M059J (cell line): ENCODE results near the gene AP2A2. TPM values are rescaled to one million over a fixed set of nuclear protein-coding genes. Genes with fewer than 3 reads are reported as not detected.
A peak's percentile ranks its signal among the peaks of the same experiment; 100 is the strongest.

Source experiments
- DNase-seq: peaks from one replicate; pipeline ENCODE4 v3.0.0-alpha.2; 2012; ENCODE audit warnings: low read depth
- total RNA-seq: library from RNA; depleted of rRNA; stranded (reverse); fragments of >200 nt; shearing (Covaris generic); gene quantifications from 2 replicates; pipeline ENCODE4 v1.2.3, GENCODE V29; 2014; rRNA removed

AP2A2 gene
- total RNA-seq, 1 experiment from 2014 or later: 49.3 TPM

- no peak for DNase-seq
Measured at GRCh38 chr11:1055990-1056771, 130.5 kb downstream of the AP2A2 start.

- no peak for DNase-seq
Measured at GRCh38 chr11:1057806-1058205, 132.1 kb downstream of the AP2A2 start.

- DNase-seq: no peak
Measured at GRCh38 chr11:1059759-1060158, 134.1 kb downstream of the AP2A2 start.

DNA sequence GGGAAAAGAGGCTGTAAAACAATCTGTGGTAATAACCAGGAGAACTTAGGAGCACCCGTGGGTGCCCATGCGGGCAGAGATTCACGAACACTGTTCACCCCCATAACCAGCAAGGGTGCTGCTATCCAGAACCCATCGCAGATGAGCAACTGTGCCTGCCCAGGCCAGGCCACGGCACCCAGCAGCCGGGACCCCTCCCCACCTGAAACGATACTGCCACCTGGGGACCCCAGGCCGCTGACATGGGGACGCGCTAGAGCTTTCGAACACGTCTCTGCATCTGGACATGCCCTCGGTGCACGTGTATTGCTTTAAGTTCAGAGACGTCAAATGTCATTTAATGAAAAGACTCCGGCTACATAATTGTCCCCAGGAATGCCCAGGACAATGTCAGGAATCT, 134.7 kb downstream of the AP2A2 start:
- DNase-seq: no peak

- DNase-seq: peak; percentile 94
Measured at GRCh38 chr11:1060852-1061616, 135.4 kb downstream of the AP2A2 start.

Other genes with a start within 250 kb of the AP2A2 start
- 31.0 and 50.8 TPM in 2 replicates for gene DEAF1, start 230.6 kb upstream of the AP2A2 start, total RNA-seq
- gene TMEM80, start 230.1 kb upstream of the AP2A2 start, total RNA-seq: 7.9 and 14.9 TPM in 2 replicates
- 4.9 and 10.6 TPM in 2 replicates for gene EPS8L2, start 219.6 kb upstream of the AP2A2 start, total RNA-seq
- 247 and 252 TPM in 2 replicates for gene TALDO1, start 178.4 kb upstream of the AP2A2 start, total RNA-seq
- 22.5 and 25.6 TPM in 2 replicates for gene GATD1, start 148.4 kb upstream of the AP2A2 start, total RNA-seq
- gene CEND1, start 135.8 kb upstream of the AP2A2 start, total RNA-seq: not detected in 2 replicates
- gene SLC25A22, start 127.6 kb upstream of the AP2A2 start, total RNA-seq: 7.5 and 26.5 TPM in 2 replicates
- gene PIDD1, start 120.6 kb upstream of the AP2A2 start, total RNA-seq: 3.3 and 8.2 TPM in 2 replicates
- gene RPLP2, start 115.9 kb upstream of the AP2A2 start, total RNA-seq: 714 and 877 TPM in 2 replicates
- gene PNPLA2, start 107.0 kb upstream of the AP2A2 start, total RNA-seq: 27.8 and 50.0 TPM in 2 replicates
- gene CRACR2B, start 98.0 kb upstream of the AP2A2 start, total RNA-seq: 2.1 and 9.6 TPM in 2 replicates
- 588 and 642 TPM in 2 replicates for gene CD151, start 92.9 kb upstream of the AP2A2 start, total RNA-seq
- 147 and 201 TPM in 2 replicates for gene POLR2L, start 83.3 kb upstream of the AP2A2 start, total RNA-seq
- gene TSPAN4, start 83.0 kb upstream of the AP2A2 start, total RNA-seq: 207 and 240 TPM in 2 replicates
- 88.2 and 92.6 TPM in 2 replicates for gene CHID1, start 15.1 kb upstream of the AP2A2 start, total RNA-seq
- gene MUC6, start 110.8 kb downstream of the AP2A2 start, total RNA-seq: not detected in 2 replicates
- not detected in 2 replicates for gene MUC2, start 149.0 kb downstream of the AP2A2 start, total RNA-seq
- not detected in 2 replicates for gene MUC5AC, start 232.1 kb downstream of the AP2A2 start, total RNA-seq